ENCODE data around the gene USP4.

Gene USP4

GRCh38 chr3:49294343-49294742 is 45.5 kb downstream of the USP4 start:
- no peak for DNase-seq

GRCh38 chr3:49283997-49284396 is 55.9 kb downstream of the USP4 start:
- DNase-seq, result no peak

DNA sequence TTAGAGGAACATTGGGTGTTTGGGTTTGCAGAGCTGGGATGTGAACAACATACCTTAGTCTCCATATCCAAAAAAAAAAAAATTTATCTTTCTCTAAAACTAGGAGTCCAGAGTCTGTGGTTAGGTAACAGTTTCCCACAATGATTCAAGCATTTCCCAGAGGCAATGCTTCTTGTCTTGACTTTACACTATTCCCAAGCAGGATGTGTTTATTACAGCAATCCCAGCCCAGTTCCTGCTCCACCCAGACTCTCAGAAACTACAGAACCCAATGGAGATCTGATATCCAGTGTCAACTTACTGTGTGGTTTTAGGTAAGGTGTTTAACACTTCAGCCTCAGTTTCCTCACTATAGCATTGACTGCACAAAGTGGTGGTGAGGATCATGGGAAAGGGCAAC is 60.5 kb downstream of the USP4 start:
- DNase-seq, result no peak

DNA sequence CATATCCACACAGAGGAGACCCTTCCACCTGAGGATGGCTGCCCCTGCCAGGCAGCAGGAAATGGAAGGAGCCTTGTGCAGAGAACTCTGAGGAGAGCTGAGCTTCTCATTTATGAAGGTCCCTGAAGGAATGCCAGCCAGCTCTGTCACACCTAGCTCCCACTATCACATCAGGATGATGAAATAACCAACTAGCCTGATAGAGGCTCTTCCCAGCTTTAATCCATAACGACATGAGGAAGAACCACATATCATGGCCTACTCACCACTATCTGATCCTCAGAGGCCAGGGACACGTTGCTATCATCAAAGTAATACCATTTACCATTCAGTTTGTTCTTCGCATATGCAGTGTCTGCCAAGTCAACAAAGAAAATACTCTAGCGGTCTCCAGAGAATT is 61.3 kb downstream of the USP4 start:
- no peak for DNase-seq

DNA sequence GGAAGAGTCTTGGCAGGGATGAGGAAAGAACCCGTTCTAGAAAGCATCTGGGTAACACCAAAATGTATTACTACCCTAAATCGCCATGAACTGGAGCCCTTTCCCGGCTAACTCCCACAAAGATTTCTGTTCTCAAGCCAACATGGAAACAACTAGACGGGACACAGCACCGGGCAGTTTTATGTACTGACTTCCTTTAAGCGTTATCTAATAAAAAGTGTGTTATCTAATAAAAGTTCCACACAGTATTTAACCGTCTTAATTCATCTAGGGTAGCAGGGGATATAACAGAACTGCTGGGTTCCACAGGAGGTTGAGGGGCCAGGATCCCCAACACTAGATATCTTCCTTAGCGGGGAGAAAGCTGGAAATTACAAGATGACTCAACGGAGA is 62.5 kb downstream of the USP4 start:
- no peak for DNase-seq

DNA sequence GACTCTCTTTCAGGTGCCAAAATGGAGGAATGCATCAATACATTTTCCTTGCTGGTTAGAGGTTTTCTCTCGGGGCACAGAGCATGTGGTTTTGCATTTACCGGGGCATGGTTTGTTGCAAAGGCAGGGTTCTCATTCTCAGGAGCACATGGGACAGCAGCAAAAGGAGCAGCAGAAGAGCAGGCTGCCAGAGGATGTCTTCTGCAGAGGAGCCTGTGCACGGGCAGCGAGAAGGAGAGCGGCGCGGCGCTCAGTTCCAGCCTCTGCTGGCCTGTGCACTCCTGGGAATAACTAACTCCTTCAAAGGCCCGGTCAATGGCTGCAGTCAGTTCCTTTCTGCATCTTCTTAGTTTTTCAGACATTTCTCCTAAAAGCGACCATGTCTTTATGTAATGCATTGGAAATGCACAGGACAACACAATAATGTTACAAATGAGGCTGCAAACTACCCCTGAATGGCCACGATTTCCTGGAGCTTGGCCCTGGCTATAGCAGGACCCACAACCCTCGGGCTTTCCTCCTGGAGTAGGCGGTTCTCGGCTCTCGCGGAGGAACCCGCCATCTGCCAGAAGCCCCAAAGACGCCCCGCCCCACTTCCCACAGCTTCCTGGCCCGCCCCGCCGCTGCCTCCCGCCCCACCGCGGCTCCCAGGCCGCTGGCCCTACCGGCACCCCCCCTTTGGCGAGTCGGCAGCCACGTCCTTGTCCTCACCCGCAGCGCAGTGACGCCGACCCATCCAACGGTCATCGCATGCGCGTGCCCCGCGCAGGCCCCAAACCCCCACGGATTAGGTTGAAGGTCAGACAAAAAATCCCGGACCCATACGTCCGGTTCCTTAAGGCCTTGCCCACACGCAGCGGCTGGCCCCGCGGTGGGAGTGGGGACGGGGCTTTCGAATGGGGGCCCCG is 63.1 kb downstream of the USP4 start, which contains the start of gene C3orf62:
C3orf62 (minus strand) TSS at position 758 of the 908 bp plus-strand sequence; CDS start at position 398, 360 bp downstream.
- DNase-seq, result no peak

DNA sequence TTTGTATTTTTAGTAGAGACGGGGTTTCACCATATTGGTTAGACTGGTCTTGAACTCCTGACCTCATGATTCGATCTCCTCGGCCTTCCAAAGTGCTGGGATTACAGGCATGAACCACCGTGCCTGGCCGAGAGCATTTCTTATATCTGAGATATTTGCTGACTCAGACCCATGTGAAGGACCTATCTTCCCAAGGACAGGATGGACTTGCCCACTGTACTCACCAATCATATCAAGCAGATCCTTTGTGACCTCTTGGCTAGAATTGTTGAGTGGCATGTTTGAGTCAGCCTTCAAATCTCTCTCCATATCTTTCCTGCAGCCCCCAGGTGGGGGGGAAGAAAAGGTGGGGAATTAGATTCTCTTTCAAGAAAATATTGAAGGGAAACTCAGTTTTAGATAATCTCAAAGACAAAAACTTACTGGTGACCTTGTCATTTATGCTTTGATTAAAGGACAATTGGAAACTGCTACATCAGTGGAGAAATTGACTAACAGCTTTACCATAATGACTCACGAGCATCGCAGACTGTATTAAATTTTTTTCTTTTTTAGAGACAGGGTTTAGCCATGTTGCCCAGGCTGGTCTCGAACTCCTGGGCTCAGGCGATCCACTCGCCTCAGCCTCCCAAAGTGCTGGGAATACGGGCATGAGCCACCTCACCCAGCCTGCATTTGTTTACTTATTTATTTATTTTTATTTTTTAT is 65.9 kb downstream of the USP4 start:
- DNase-seq, result no peak

DNA sequence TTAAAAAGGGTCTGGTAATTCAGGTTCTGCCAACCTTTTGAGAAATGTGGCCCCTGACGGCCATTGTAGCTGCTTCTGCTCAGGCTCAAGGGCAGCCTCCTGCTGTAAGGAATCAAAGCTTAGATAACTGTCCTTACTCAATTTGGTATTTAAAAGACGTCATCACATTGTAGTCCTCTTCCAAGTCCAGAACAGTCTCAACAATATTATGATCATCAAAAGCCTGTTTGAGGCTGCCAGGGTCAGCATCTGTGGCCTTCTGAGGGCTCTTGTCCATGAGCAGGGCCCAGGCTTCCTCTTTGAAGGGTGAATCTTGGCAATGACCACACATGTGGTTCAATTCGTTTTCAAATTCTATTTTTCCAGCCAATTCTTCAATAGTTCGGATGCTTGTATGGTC is 68.8 kb downstream of the USP4 start:
- DNase-seq, result no peak

- no peak for DNase-seq
Observed at GRCh38 chr3:49270156-49270500, 69.7 kb downstream of the USP4 start.

DNA sequence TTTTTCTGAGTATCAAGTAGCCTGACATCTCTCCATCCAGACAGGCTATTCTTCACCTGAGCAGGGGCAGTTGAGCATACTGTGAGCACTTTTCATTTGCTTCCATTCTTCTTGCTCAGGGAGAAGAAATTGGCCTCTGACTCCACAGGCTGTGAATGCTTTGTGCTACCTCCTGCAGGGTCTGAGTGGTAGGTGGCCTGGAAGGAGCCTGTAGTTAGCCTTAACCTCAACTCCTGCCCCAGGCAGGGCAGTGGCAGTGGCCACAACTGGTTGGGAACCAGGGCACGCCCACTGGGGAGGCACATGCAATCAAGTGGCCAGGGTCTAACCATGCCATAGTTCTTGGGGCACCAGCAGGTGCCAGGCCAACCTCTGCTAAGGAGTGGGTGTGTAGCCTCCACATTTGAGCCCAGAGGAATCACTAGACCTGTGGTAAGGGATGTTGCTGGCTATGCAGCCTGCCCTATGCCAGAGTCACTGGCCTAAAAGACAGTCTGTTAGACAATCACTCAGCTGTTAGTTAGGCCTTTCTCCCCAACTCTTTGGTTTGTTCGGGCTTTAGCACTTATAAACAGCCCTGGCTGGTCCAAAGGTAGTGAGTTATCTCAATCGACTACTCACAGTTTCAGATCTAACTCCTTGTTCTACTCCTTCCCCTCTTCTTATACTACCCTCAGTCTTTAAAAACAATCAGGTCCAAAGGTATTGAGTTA is 70.3 kb downstream of the USP4 start:
- no peak for DNase-seq

GRCh38 chr3:49266410-49267095 is 73.3 kb downstream of the USP4 start:
- no peak for DNase-seq

- DNase-seq, result no peak
Observed at GRCh38 chr3:49265661-49266386, 74.0 kb downstream of the USP4 start.

- DNase-seq, result no peak
Observed at GRCh38 chr3:49263159-49263889, 76.5 kb downstream of the USP4 start.

- no peak for DNase-seq
Observed at GRCh38 chr3:49260806-49261324, 79.0 kb downstream of the USP4 start.

DNA sequence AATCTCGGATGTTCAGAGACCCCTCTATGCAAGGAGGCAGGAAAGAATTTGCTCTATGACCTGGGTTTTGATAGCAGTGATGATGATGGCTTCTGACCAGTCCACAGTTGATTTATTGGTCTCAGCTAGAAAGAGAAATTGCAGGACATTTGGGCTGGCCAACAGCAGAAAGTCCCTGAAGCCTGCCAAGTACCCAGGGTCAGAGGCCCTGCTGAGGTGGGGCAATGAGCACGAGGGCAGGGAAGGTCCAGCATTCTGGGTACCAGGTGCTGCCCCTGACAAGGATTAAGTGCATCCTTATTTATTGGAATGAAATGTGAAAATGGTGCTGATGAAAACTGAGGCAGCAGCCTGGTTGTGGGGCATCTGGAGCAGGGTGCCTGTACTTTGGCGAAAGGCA is 82.7 kb downstream of the USP4 start:
- DNase-seq, result no peak

GRCh38 chr3:49255718-49256511 is 83.9 kb downstream of the USP4 start:
- no peak for DNase-seq

DNA sequence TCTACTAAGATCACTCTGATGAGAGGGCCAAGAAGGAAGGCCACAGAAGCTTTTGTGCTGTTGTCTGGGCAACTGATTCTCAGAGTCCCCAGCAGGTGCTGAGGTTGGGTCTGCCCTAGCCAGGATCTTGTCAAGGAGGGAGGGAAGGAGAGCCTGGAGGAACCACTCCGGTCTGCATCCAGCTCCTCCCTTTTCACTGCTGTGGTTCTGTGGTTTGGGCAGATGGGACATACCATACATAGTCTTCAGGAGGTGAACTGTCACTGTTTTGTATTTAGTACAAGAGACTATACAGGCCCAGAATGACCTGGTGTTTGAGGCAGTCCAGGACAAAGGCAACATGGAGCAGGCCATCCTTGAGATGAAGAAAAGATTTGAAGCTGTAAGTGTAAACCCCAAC is 84.7 kb downstream of the USP4 start:
- no peak for DNase-seq

GRCh38 chr3:49253512-49253911 is 86.3 kb downstream of the USP4 start:
- DNase-seq, result no peak

- no peak for DNase-seq
Observed at GRCh38 chr3:49248840-49249227, 91.0 kb downstream of the USP4 start.

DNA sequence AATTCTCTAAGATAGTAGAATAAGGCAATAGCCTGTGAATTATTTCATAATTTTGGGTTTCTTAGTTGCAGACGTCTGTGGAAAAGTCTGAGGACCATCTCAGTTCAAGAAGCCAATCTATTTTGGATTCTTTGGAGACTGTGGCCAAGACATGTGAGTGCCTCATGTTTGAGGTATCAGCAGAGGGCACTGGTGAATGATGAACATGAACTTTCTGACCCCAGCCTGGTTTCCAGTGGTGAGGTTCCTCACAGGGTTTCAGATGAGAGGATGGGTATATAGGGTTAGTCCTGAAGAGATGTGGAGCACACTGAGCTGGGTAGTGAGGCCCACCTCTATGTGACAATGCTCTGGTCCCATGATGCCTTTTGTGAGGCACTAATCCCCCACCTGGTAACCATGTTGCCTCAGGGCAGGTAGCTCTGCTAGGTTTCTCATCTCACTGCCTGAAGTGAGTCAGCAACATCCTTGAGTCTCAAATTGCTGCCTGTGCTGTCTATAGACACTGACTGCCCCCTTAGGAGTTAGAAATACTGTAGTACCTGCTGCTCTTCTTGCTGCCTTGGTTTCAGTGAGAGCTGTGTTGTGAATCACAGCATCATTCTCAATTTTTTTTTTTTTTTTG is 95.2 kb downstream of the USP4 start:
- no peak for DNase-seq
